ENCODE measurements around the gene DHX32.

Gene DHX32

GRCh38 chr10:125820701-125821100 is 60.4 kb downstream of the DHX32 start:
- peaks cover 11% of the 10 kb centered on the region for H3K36me3 ChIP-seq (ENCODE audit: insufficient read depth, low read length)
- no peaks in the 10 kb centered on the region for H3K9me3 ChIP-seq (ENCODE audit: insufficient read depth, low read depth, low read length)
- H3K27ac ChIP-seq (ENCODE audit: low read depth, low read length): no peak overlapping the region
- no peak overlapping the region for H3K9ac ChIP-seq (ENCODE audit: low read depth, low read length)
- H3K4me3 ChIP-seq (ENCODE audit: low read length): no peak overlapping the region
- peaks cover 9% of the 10 kb centered on the region; the same call in 1 of the 2 replicates for H3K4me1 ChIP-seq (ENCODE audit: insufficient read depth, low read length)
- no peaks in the 10 kb centered on the region for H3K27me3 ChIP-seq (ENCODE audit: insufficient read depth, low read length)
- 60% methylated on average over 1 of the region's 1 CpG for WGBS

- no peaks in the 10 kb centered on the region for H3K9me3 ChIP-seq (ENCODE audit: insufficient read depth, low read depth, low read length)
- no peaks in the 10 kb centered on the region for H3K27me3 ChIP-seq (ENCODE audit: insufficient read depth, low read length)
- WGBS: 93% methylated on average over 4 of the region's 6 CpGs
- no peak overlapping the region for H3K4me3 ChIP-seq (ENCODE audit: low read length)
- H3K27ac ChIP-seq (ENCODE audit: low read depth, low read length): no peak overlapping the region
- no peaks in the 10 kb centered on the region for H3K4me1 ChIP-seq (ENCODE audit: insufficient read depth, low read length)
- peaks cover 31% of the 10 kb centered on the region for H3K36me3 ChIP-seq (ENCODE audit: insufficient read depth, low read length)
- no peak overlapping the region for H3K9ac ChIP-seq (ENCODE audit: low read depth, low read length)
These were observed 63.6 kb downstream of the DHX32 start for GRCh38 chr10:125817337-125817946.

- Histone ChIP-seq H3K27me3 (ENCODE audit: insufficient read depth, low read length) (no peaks in the 10 kb centered on the region), H3K4me3 (ENCODE audit: low read length) (no peak overlapping the region), H3K36me3 (ENCODE audit: insufficient read depth, low read length) (peaks cover 40% of the 10 kb centered on the region), H3K4me1 (ENCODE audit: insufficient read depth, low read length) (no peaks in the 10 kb centered on the region), H3K9ac (ENCODE audit: low read depth, low read length) (no peak overlapping the region), H3K9me3 (ENCODE audit: insufficient read depth, low read depth, low read length) (no peaks in the 10 kb centered on the region), H3K27ac (ENCODE audit: low read depth, low read length) (no peak overlapping the region)
- 89% methylated on average over 4 of the region's 4 CpGs for WGBS
These were observed 64.5 kb downstream of the DHX32 start for GRCh38 chr10:125816548-125816947.

GRCh38 chr10:125815764-125816163 is 65.3 kb downstream of the DHX32 start:
- Histone ChIP-seq H3K9me3 (ENCODE audit: insufficient read depth, low read depth, low read length) (no peaks in the 10 kb centered on the region), H3K27me3 (ENCODE audit: insufficient read depth, low read length) (no peaks in the 10 kb centered on the region), H3K4me3 (ENCODE audit: low read length) (no peak overlapping the region), H3K27ac (ENCODE audit: low read depth, low read length) (no peak overlapping the region), H3K36me3 (ENCODE audit: insufficient read depth, low read length) (peaks cover 48% of the 10 kb centered on the region), H3K9ac (ENCODE audit: low read depth, low read length) (no peak overlapping the region), H3K4me1 (ENCODE audit: insufficient read depth, low read length) (no peaks in the 10 kb centered on the region)
- 0% methylated on average over 1 of the region's 1 CpG for WGBS

- Histone ChIP-seq H3K27ac (ENCODE audit: low read depth, low read length) (no peak overlapping the region), H3K9ac (ENCODE audit: low read depth, low read length) (no peak overlapping the region), H3K36me3 (ENCODE audit: insufficient read depth, low read length) (peaks cover 67% of the 10 kb centered on the region), H3K27me3 (ENCODE audit: insufficient read depth, low read length) (no peaks in the 10 kb centered on the region), H3K4me3 (ENCODE audit: low read length) (no peak overlapping the region), H3K9me3 (ENCODE audit: insufficient read depth, low read depth, low read length) (no peaks in the 10 kb centered on the region), H3K4me1 (ENCODE audit: insufficient read depth, low read length) (no peaks in the 10 kb centered on the region)
- no CpG with 5 or more reads among the region's 1 CpG for WGBS
These were observed 68.9 kb downstream of the DHX32 start for GRCh38 chr10:125812128-125812750.

GRCh38 chr10:125811251-125811650 is 69.8 kb downstream of the DHX32 start:
- Histone ChIP-seq H3K9ac (ENCODE audit: low read depth, low read length) (no peak overlapping the region), H3K4me1 (ENCODE audit: insufficient read depth, low read length) (no peaks in the 10 kb centered on the region), H3K27me3 (ENCODE audit: insufficient read depth, low read length) (no peaks in the 10 kb centered on the region), H3K36me3 (ENCODE audit: insufficient read depth, low read length) (peaks cover 77% of the 10 kb centered on the region), H3K4me3 (ENCODE audit: low read length) (no peak overlapping the region), H3K27ac (ENCODE audit: low read depth, low read length) (no peak overlapping the region), H3K9me3 (ENCODE audit: insufficient read depth, low read depth, low read length) (no peaks in the 10 kb centered on the region)
- WGBS: no CpG with 5 or more reads among the region's 1 CpG

- 86% methylated on average over 1 of the region's 1 CpG for WGBS
- H3K36me3 ChIP-seq (ENCODE audit: insufficient read depth, low read length): peaks cover 76% of the 10 kb centered on the region
These were observed 73.0 kb downstream of the DHX32 start for GRCh38 chr10:125808047-125808446.

GRCh38 chr10:125802739-125803138 is 78.4 kb downstream of the DHX32 start:
- no peak overlapping the region for H3K4me3 ChIP-seq (ENCODE audit: low read length)
- no peaks in the 10 kb centered on the region; the same call in 1 of the 2 replicates for H3K4me1 ChIP-seq (ENCODE audit: insufficient read depth, low read length)
- no peaks in the 10 kb centered on the region for H3K9me3 ChIP-seq (ENCODE audit: insufficient read depth, low read depth, low read length)
- H3K27me3 ChIP-seq (ENCODE audit: insufficient read depth, low read length): no peaks in the 10 kb centered on the region
- WGBS: 98% methylated on average over 7 of the region's 7 CpGs
- peaks cover 64% of the 10 kb centered on the region for H3K36me3 ChIP-seq (ENCODE audit: insufficient read depth, low read length)
- no peak overlapping the region for H3K27ac ChIP-seq (ENCODE audit: low read depth, low read length)
- no peak overlapping the region for H3K9ac ChIP-seq (ENCODE audit: low read depth, low read length)

More at GRCh38 chr10:125808047-125808446, 73.0 kb downstream of the DHX32 start:
- Histone ChIP-seq H3K27me3 (ENCODE audit: insufficient read depth, low read length) (no peaks in the 10 kb centered on the region), H3K9me3 (ENCODE audit: insufficient read depth, low read depth, low read length) (no peaks in the 10 kb centered on the region), H3K27ac (ENCODE audit: low read depth, low read length) (no peak overlapping the region), H3K4me3 (ENCODE audit: low read length) (no peak overlapping the region), H3K9ac (ENCODE audit: low read depth, low read length) (no peak overlapping the region), H3K4me1 (ENCODE audit: insufficient read depth, low read length) (no peaks in the 10 kb centered on the region; the same call in 1 of the 2 replicates)

- no peaks in the 10 kb centered on the region for H3K27me3 ChIP-seq (ENCODE audit: insufficient read depth, low read length)
- peaks cover 64% of the 10 kb centered on the region for H3K36me3 ChIP-seq (ENCODE audit: insufficient read depth, low read length)
- H3K4me3 ChIP-seq (ENCODE audit: low read length): no peak overlapping the region
- no peak overlapping the region for H3K27ac ChIP-seq (ENCODE audit: low read depth, low read length)
- WGBS: 95% methylated on average over 5 of the region's 5 CpGs
- H3K4me1 ChIP-seq (ENCODE audit: insufficient read depth, low read length): no peaks in the 10 kb centered on the region; the same call in 1 of the 2 replicates
- no peak overlapping the region for H3K9ac ChIP-seq (ENCODE audit: low read depth, low read length)
- no peaks in the 10 kb centered on the region for H3K9me3 ChIP-seq (ENCODE audit: insufficient read depth, low read depth, low read length)
These were observed 79.0 kb downstream of the DHX32 start for GRCh38 chr10:125802131-125802530.

GRCh38 chr10:125801574-125801973 is 79.5 kb downstream of the DHX32 start:
- Histone ChIP-seq H3K36me3 (ENCODE audit: insufficient read depth, low read length) (peaks cover 64% of the 10 kb centered on the region), H3K4me1 (ENCODE audit: insufficient read depth, low read length) (no peaks in the 10 kb centered on the region; the same call in 1 of the 2 replicates), H3K27me3 (ENCODE audit: insufficient read depth, low read length) (no peaks in the 10 kb centered on the region), H3K9ac (ENCODE audit: low read depth, low read length) (no peak overlapping the region), H3K9me3 (ENCODE audit: insufficient read depth, low read depth, low read length) (no peaks in the 10 kb centered on the region), H3K4me3 (ENCODE audit: low read length) (no peak overlapping the region), H3K27ac (ENCODE audit: low read depth, low read length) (no peak overlapping the region)
- WGBS: 96% methylated on average over 1 of the region's 1 CpG

- H3K27ac ChIP-seq (ENCODE audit: low read depth, low read length): no peak overlapping the region
- H3K9ac ChIP-seq (ENCODE audit: low read depth, low read length): no peak overlapping the region
- WGBS: 95% methylated on average over 7 of the region's 8 CpGs
- no peaks in the 10 kb centered on the region for H3K27me3 ChIP-seq (ENCODE audit: insufficient read depth, low read length)
- no peaks in the 10 kb centered on the region for H3K9me3 ChIP-seq (ENCODE audit: insufficient read depth, low read depth, low read length)
- H3K36me3 ChIP-seq (ENCODE audit: insufficient read depth, low read length): peaks cover 59% of the 10 kb centered on the region
- H3K4me1 ChIP-seq (ENCODE audit: insufficient read depth, low read length): no peaks in the 10 kb centered on the region; the same call in 1 of the 2 replicates
- no peak overlapping the region for H3K4me3 ChIP-seq (ENCODE audit: low read length)
These were observed 81.5 kb downstream of the DHX32 start for GRCh38 chr10:125799451-125800182.
